Measurements from ENCODE around the gene ARIH2. TPM values are rescaled to one million over a fixed set of nuclear protein-coding genes. Genes with fewer than 3 reads are reported as not detected.

ARIH2 gene
- polyA plus RNA-seq, 1 donor (not counting 4 experiments of a cell fraction or from before 2014, with no cell fraction given), result 66.7 TPM

- dilution Hi-C loops (cut with MboI; ENCODE audit: extremely low pct_ligation_motif_present, low sequenced_read_pairs), result no loop called here
- no peaks in the 10 kb centered on the region for H4K20me1 ChIP-seq (ENCODE audit: control insufficient read depth, extremely low read depth, insufficient read depth, low read length)
- TF ChIP-seq EZH2 (IDR thresholded peaks at IDR 0.05; ENCODE audit: low read length) (no peak), CTCF (optimal IDR thresholded peaks at IDR 0.05 in 1 of 3, IDR thresholded peaks at IDR 0.05 in 1 of 3, conservative IDR thresholded peaks at IDR 0.05 in 1 of 3; ENCODE audit: extremely low read depth in 1 of 3, insufficient read depth in 2 of 3, low read length in 3 of 3) (no peak)
- no peaks in the 10 kb centered on the region for H3K79me2 ChIP-seq (ENCODE audit: control insufficient read depth, insufficient read depth, low read length)
- no peaks in the 10 kb centered on the region for H3K27me3 ChIP-seq (ENCODE audit: control insufficient read depth, extremely low read depth, insufficient read depth, low read length)
- H3K36me3 ChIP-seq (ENCODE audit: control insufficient read depth in 2 of 2, extremely low read depth in 1 of 2, insufficient read depth in 2 of 2, low read length in 2 of 2), result peaks cover 7% of the 10 kb centered on the region in 2 experiments
- H3K9me1 ChIP-seq (ENCODE audit: control insufficient read depth, extremely low read depth, insufficient read depth, low read length), result no peaks in the 10 kb centered on the region
- H3K4me2 ChIP-seq (ENCODE audit: control insufficient read depth, extremely low read depth, insufficient read depth, low read depth, low read length), result peak overlapping the region; percentile 93
- peak overlapping the region; percentile 94 for H2AFZ ChIP-seq (ENCODE audit: control insufficient read depth, low read length)
- H3K4me3 ChIP-seq (ENCODE audit: control insufficient read depth in 2 of 3, extremely low read depth in 1 of 3, insufficient read depth in 2 of 3, low read depth in 1 of 3, low read length in 3 of 3), result peak overlapping the region; percentile 23 to 77 (median 73)
- FAIRE-seq (no peak), DNase-seq (ENCODE audit: low read depth, low spot score) (no peak)
- no peaks in the 10 kb centered on the region for H3K9me3 ChIP-seq (ENCODE audit: control insufficient read depth, low read depth, low read length)
- peak overlapping the region; percentile 47 for H3K27ac ChIP-seq (ENCODE audit: control insufficient read depth, insufficient read depth, low read length)
- peak overlapping the region; percentile 67 for H3K9ac ChIP-seq (ENCODE audit: control insufficient read depth, extremely low read depth, insufficient read depth, low read length)
- H3K4me1 ChIP-seq (ENCODE audit: control insufficient read depth, extremely low read depth, insufficient read depth, low read length), result peaks cover 15% of the 10 kb centered on the region
Measured at GRCh38 chr3:48989126-48989795, 70.6 kb downstream of the ARIH2 start.

- no peaks in the 10 kb centered on the region for H3K9me3 ChIP-seq (ENCODE audit: control insufficient read depth, low read depth, low read length)
- H4K20me1 ChIP-seq (ENCODE audit: control insufficient read depth, extremely low read depth, insufficient read depth, low read length), result no peaks in the 10 kb centered on the region
- dilution Hi-C loops (cut with MboI; ENCODE audit: extremely low pct_ligation_motif_present, low sequenced_read_pairs), result no loop called here
- peak within 1 kb of the TSS; percentile 93 for H3K4me2 ChIP-seq (ENCODE audit: control insufficient read depth, extremely low read depth, insufficient read depth, low read depth, low read length)
- peaks cover 2 to 3% of the 10 kb centered on the region in 2 experiments for H3K36me3 ChIP-seq (ENCODE audit: control insufficient read depth in 2 of 2, extremely low read depth in 1 of 2, insufficient read depth in 2 of 2, low read length in 2 of 2)
- H3K27ac ChIP-seq (ENCODE audit: control insufficient read depth, insufficient read depth, low read length), result peak within 1 kb of the TSS; percentile 47
- H3K9ac ChIP-seq (ENCODE audit: control insufficient read depth, extremely low read depth, insufficient read depth, low read length), result peak within 1 kb of the TSS; percentile 67
- H3K79me2 ChIP-seq (ENCODE audit: control insufficient read depth, insufficient read depth, low read length), result no peaks in the 10 kb centered on the region
- H2AFZ ChIP-seq (ENCODE audit: control insufficient read depth, low read length), result peak within 1 kb of the TSS; percentile 94
- peaks cover 15% of the 10 kb centered on the region for H3K4me1 ChIP-seq (ENCODE audit: control insufficient read depth, extremely low read depth, insufficient read depth, low read length)
- FAIRE-seq (peak; percentile 59), DNase-seq (ENCODE audit: low read depth, low spot score) (peak; percentile 76)
- no peak for TF ChIP-seq EZH2 (IDR thresholded peaks at IDR 0.05; ENCODE audit: low read length)
- peak; percentile 9 to 57 (median 26) for TF ChIP-seq CTCF (optimal IDR thresholded peaks at IDR 0.05 in 1 of 3, IDR thresholded peaks at IDR 0.05 in 1 of 3, conservative IDR thresholded peaks at IDR 0.05 in 1 of 3; ENCODE audit: extremely low read depth in 1 of 3, insufficient read depth in 2 of 3, low read length in 3 of 3)
- H3K4me3 ChIP-seq (ENCODE audit: control insufficient read depth in 2 of 3, extremely low read depth in 1 of 3, insufficient read depth in 2 of 3, low read depth in 1 of 3, low read length in 3 of 3), result peak within 1 kb of the TSS; percentile 30 to 77 (median 73)
- no peaks in the 10 kb centered on the region for H3K9me1 ChIP-seq (ENCODE audit: control insufficient read depth, extremely low read depth, insufficient read depth, low read length)
- H3K27me3 ChIP-seq (ENCODE audit: control insufficient read depth, extremely low read depth, insufficient read depth, low read length), result no peaks in the 10 kb centered on the region
Measured at GRCh38 chr3:48989796-48990635, 71.4 kb downstream of the ARIH2 start, which contains the start of gene P4HTM. Gene P4HTM (plus strand): TSS chr3:48990241. CDS start chr3:48990257, 16 bp downstream.

Data from keratinocyte (primary cell).